ENCODE results near the gene ARFGAP2.
"Not testable (repeated sequence)": the region's sequence is repeated elsewhere in the genome, so short reads cannot be mapped to it uniquely, and the experiment has no call there.

Gene ARFGAP2

GRCh38 chr11:47176328-47177228 is at the start of gene ARFGAP2:
Gene ARFGAP2, minus strand, starts transcription at chr11:47176879. Its CDS starts 26 bp downstream, at chr11:47176853.
- peak; percentile 97 for DNase-seq

DNA sequence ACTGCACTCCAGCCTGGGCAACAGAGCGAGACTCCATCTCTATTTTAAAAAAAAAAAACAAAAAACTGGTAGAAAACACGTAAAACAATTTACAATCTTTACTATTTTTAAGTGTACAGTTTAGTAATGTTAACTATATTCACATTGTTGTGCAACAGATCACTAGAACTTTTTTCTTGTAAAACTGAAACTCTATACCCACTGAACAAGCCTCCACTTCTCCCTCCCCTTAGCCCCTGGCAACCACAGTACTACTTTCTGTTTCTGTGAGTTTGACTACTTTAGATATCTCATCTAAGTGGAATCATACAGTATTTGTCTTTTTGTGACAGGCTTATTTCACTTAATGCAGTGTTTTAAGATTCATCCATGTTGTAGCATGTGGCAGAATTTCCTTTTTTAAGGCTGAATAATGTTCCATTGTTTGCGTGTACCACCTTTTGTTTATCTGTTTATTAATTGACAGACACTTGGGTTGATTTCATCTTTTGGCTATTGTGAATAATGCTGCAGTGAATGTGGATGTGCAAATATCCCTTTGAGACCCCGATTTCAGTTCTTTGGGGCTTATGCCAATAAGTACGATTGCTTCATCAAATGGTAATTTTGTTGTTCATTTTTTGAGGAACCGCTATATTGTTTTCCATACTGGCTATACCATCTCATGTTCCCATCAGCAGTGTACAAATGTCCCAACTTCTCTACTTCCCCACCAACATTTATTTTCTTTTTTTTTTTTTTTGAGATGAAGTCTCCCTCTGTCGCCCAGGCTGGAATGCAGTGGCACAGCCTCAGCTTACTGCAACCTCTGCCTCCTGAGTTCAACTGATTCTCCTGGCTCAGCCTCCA is 49.1 kb upstream of the ARFGAP2 start:
- DNase-seq, result peak in 1 of 2 donors; percentile 40

DNA sequence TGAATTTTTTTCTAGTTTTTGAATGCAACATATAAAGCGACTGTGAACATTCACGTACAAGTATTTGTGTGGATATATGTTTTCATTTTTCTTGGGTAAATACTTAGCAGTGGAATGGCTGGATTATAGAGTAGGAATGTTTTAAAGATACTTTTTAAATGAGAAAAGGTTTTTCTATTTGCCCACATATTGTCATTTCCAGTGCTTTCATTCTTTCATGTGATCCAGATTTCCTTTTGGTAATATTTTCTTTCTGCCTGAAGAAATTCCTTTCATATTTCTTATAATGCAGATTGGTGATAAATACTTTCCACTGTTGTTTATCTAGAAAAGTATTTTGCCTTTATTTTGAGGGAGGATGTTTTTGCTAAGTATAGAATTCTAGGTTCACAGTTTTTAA is 46.0 kb upstream of the ARFGAP2 start:
- DNase-seq, result no peak

DNA sequence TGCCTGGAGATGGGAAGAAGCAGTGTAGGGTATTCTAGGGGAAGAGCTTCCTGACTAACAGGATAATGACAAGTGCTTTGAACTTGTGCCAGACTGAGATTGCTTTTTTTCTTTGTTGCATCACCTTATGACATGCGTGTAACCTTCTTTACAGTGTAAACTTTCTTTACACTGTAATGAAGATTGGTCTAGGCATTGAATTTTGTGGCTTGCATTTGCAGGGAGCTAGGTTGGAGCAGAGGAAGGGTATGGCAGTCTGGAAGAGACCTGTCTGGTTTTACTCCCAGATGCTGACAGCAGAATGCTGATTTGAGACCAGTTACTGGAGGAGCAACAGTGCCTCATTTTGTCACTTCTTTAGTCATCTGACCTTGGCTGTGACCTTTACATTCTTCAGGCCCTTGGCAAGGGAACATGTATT is 43.7 kb upstream of the ARFGAP2 start:
- no peak for DNase-seq

GRCh38 chr11:47216121-47216798 is 39.6 kb upstream of the ARFGAP2 start:
- peak; percentile 74 to 76 for DNase-seq

DNA sequence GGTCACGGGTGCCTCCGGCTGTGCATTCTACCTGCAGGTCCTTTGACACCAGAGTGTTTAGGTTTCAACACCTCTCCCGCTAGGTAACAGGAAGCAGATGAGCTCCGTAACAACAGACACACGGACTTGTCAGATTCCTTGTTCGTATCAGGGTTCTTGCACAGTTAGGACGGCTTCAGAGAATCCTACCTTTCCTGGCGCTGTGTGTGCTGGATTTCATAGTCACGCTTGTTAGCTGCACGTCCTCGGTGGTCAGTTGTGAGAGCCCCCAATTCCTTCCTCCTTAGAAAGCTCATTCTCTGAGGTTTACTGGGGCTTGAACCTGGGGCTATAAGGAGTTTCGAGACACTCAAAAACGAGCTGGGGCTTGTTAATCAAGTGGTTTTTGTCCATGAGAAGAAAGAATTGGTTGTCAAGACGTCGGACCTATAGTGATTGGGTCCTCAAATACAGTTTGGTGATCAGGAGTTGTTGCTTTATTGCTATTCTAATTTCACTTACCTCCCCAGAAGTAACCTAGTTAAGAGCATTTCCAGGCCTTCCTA is 38.8 kb upstream of the ARFGAP2 start:
- peak in 1 of 2 donors; percentile 17 for DNase-seq

GRCh38 chr11:47213950-47214565 is 37.4 kb upstream of the ARFGAP2 start:
- peak; percentile 86 to 87 for DNase-seq

DNA sequence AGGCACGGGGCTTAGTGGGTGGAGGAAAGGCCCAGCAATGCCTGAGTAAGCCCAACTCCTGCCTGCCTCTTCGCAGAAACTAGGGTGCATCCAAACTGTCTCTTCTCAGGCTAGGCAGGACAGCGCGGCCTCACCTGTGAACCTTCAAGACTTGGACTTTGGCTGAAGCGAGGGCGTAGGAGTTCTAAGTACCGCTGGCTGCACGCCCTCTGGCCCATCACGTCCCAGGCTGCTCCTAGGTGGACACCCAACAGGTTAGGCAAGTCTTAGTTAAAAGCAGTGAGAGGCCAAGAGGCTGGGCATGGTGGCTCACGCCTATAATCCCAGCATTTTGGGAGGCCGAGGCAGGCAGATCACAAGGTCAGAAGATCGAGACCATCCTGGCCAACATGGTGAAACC is 36.3 kb upstream of the ARFGAP2 start:
- no peak for DNase-seq

DNA sequence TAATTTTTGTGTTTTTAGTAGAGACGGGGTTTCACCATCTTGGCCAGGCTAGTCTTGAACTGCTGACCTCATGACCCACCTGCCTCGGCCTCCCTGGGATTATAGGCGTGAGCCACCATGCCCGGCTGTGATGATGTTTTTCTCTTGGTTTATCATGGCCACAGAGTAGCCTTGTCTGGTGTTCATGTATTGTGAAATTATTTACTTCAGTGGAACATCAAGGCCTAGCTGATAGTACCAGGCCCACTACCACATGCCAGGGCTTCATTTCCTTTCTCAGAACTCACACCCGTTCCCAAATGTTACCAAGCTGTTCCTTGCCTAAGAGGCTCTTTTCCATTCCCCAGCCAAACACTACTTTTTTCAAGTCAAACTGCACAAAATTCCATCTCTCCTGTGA is 31.9 kb upstream of the ARFGAP2 start:
- DNase-seq, result no peak

DNA sequence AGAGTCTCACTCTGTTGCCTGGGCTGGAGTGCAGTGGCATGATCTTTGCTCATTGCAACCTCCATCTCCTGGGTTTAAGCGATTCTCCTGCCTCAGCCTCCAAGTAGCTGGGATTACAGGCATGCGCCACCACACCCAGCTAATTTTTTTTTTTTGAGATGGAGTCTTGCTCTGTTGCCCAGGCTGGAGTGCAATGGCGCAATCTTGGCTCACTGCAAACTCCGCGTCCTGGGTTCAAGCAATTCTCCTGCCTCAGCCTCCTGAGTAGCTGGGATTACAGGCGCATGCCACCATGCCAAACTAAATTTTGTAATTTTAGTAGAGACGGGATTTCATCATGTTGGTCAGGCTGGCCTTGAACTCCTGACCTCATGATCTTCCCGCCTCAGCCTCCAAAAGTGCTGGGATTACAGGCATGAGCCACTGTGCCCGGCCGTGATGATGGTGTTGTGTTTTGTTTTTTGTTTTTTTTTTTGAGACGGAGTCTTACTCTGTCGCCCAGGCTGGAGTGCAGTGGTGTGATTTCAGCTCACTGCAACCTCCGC is 31.4 kb upstream of the ARFGAP2 start:
- not testable (repeated sequence) for DNase-seq

GRCh38 chr11:47207459-47207858 is 30.8 kb upstream of the ARFGAP2 start:
- no peak for DNase-seq

GRCh38 chr11:47206577-47206976 is 29.9 kb upstream of the ARFGAP2 start:
- DNase-seq, result not testable (repeated sequence)

GRCh38 chr11:47204637-47204989 is 27.9 kb upstream of the ARFGAP2 start:
- DNase-seq, result no peak

- no peak for DNase-seq
These were observed 25.9 kb upstream of the ARFGAP2 start for GRCh38 chr11:47202576-47202975.

- no peak for DNase-seq
These were observed 24.3 kb upstream of the ARFGAP2 start for GRCh38 chr11:47201015-47201414.

DNA sequence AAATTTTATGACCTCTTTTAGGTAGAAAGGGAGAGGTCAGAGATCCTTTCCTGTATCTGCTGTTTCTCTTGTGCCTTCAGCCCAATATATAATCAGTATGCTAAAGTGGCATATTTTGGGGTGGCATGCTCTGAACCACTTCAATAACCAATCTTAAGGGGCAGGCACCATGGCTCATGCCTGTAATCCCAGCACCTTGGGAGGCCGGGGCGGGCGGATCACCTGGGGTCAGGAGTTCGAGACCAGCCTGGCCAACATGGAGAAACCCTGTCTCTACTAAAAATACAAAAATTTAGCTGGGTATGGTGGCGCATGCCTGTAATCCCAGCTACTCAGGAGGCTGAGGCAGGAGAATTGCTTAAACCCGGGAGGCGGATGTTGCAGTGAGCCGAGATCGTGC is 21.5 kb upstream of the ARFGAP2 start:
- DNase-seq, result not testable (repeated sequence)

- DNase-seq, result no peak
These were observed 15.4 kb upstream of the ARFGAP2 start for GRCh38 chr11:47192111-47192510.

- DNase-seq, result not testable (repeated sequence)
These were observed 14.5 kb upstream of the ARFGAP2 start for GRCh38 chr11:47191137-47191536.

DNA sequence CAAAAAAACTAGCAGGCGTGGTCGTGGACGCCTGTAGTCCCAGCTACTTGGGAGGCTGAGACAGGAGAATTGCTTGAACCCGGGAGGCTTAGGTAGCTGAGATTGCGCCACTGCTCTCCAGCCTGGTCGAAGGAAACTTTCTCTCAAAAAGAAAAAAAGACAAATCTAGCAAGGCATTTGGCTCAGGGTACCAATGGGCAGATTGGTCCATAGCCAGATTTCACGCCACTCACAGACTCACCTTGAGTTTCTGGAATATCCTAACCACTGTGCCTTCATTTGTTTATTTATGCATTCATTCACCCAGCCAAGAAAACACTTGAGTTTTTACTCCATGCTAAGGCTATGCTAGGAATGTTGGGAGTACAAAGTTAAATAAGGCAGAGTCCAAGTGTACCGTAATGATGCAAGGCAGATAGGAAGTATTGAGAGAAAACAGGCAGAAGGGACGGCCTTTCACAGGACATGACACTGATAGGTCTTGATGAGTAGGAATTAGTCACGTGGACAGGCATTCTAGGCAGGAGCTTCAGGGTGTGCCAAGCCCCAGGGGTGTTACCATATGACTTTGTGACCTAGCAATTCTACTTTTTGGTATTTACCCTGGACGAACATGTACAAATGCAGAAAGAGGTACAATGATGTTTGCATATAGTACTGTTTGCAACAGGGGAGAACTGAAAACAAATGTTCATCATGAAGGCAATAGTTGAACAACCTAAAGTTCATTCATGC is 12.6 kb upstream of the ARFGAP2 start:
- DNase-seq, result no peak

- no peak for DNase-seq
These were observed 11.6 kb upstream of the ARFGAP2 start for GRCh38 chr11:47188259-47188658.

- DNase-seq, result no peak
These were observed 11.0 kb upstream of the ARFGAP2 start for GRCh38 chr11:47187723-47188122.

Measured in stimulated activated CD4-positive, alpha-beta T cell treated with anti-CD3 and anti-CD28 coated beads, Interleukin-2, amount 100 ng/mL, for 24 hours (primary cell).